ENCODE measurements around the gene C19orf18. TPM values are rescaled to one million over a fixed set of nuclear protein-coding genes. Genes with fewer than 3 reads are reported as not detected.

Gene C19orf18
- total RNA-seq, 1 donor from 2014 or later: not detected

DNA sequence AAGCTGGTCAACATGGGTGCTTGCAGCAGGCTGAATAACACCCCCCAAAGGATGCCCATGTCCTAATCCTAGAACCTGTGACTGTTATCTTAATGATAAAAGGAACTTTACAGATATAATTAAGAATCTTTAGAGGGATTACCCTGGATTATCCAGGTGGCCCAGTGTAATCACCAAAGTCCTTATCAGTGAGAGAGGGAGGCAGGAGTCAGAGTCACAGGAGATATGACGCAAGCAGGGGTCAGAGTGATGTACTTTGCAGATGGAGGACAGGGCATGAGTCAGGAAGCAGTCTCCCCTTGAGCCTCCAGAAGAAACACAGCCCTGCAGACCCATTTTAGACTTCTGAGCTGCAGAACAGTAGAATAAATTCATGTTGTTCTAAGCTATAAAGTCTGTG is 18.5 kb upstream of the C19orf18 start:
- Mint-ChIP-seq H3K27ac (no peak overlapping the region), H3K36me3 (peaks cover 84% of the 10 kb centered on the region), H3K9me3 (peaks cover 87% of the 10 kb centered on the region), H3K27me3 (ENCODE audit: insufficient read depth, low read depth) (peaks cover 9% of the 10 kb centered on the region), H3K4me1 (no peaks in the 10 kb centered on the region), H3K4me3 (no peak overlapping the region)
- Histone ChIP-seq H3F3A (ENCODE audit: low read depth) (no peaks in the 10 kb centered on the region), H3K27ac (no peak overlapping the region), H3K4me3 (no peak overlapping the region), H3K9me3 (ENCODE audit: low read depth) (peaks cover 5% of the 10 kb centered on the region), H3K27me3 (no peaks in the 10 kb centered on the region), H3K9ac (no peak overlapping the region), H3K4me2 (no peak overlapping the region), H3K4me1 (no peaks in the 10 kb centered on the region), H3K36me3 (peaks cover 61% of the 10 kb centered on the region), H4K20me1 (ENCODE audit: low read depth) (no peaks in the 10 kb centered on the region), H2AFZ (replicated peaks) (no peak overlapping the region), H3K79me2 (ENCODE audit: low read depth) (peaks cover 2% of the 10 kb centered on the region)
- TF ChIP-seq EZH2phosphoT487 (IDR thresholded peaks at IDR 0.05): no peak
- TF ChIP-seq, protein P1, sequence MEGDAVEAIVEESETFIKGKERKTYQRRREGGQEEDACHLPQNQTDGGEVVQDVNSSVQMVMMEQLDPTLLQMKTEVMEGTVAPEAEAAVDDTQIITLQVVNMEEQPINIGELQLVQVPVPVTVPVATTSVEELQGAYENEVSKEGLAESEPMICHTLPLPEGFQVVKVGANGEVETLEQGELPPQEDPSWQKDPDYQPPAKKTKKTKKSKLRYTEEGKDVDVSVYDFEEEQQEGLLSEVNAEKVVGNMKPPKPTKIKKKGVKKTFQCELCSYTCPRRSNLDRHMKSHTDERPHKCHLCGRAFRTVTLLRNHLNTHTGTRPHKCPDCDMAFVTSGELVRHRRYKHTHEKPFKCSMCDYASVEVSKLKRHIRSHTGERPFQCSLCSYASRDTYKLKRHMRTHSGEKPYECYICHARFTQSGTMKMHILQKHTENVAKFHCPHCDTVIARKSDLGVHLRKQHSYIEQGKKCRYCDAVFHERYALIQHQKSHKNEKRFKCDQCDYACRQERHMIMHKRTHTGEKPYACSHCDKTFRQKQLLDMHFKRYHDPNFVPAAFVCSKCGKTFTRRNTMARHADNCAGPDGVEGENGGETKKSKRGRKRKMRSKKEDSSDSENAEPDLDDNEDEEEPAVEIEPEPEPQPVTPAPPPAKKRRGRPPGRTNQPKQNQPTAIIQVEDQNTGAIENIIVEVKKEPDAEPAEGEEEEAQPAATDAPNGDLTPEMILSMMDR (IDR thresholded peaks at IDR 0.05): no peak
- TF ChIP-seq EZH2 (IDR thresholded peaks at IDR 0.05): no peak
- no peak for DNase-seq (ENCODE audit: low spot score)

DNA sequence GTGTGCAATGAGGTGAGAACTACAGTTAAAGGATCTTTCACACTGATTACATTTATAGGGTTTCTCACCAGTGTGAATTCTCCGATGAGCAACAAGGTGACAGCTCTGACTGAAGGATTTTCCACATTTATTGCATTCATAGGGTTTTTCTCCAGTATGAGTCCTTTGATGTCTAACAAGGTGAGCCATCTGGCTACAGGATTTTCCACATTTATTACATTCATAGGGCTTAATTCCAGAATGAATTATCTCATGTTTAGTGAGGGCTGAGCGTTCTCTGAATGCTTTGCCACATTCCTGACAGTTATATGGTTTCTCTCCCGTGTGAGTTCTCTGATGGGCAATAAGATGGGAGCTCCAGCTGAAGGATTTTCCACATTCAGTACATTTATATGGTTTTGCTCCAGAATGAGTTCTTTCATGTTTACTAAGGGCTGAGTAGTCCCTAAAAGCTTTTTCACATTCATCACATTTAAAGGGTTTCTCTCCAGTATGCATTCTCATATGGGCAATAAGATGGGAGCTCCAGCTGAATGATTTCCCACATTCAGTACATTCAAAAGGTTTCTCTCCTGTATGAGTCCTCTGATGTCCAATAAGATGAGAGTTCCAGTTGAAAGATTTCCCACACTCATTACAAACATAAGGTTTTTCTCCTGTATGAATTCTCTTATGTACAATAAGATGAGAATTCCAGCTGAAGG is 4.4 kb upstream of the C19orf18 start:
- no peak overlapping the region for H3K9ac ChIP-seq
- peak overlapping the region; percentile 17 for H3K4me3 ChIP-seq
- no peak overlapping the region for H3K27ac Mint-ChIP-seq
- H3K4me1 ChIP-seq: no peaks in the 10 kb centered on the region
- peaks cover 11% of the 10 kb centered on the region for H3K27me3 Mint-ChIP-seq (ENCODE audit: insufficient read depth, low read depth)
- TF ChIP-seq EZH2phosphoT487 (IDR thresholded peaks at IDR 0.05) (no peak), EZH2 (IDR thresholded peaks at IDR 0.05) (no peak)
- TF ChIP-seq, protein P1 (IDR thresholded peaks at IDR 0.05): no peak
- H3K27me3 ChIP-seq: no peaks in the 10 kb centered on the region
- no peaks in the 10 kb centered on the region for H3K4me1 Mint-ChIP-seq
- peaks cover 83% of the 10 kb centered on the region for H3K9me3 ChIP-seq (ENCODE audit: low read depth)
- no peak for DNase-seq (ENCODE audit: low spot score)
- no peak overlapping the region for H3K4me3 Mint-ChIP-seq
- H3K79me2 ChIP-seq (ENCODE audit: low read depth): peaks cover 3% of the 10 kb centered on the region
- H3F3A ChIP-seq (ENCODE audit: low read depth): peaks cover 16% of the 10 kb centered on the region
- H3K4me2 ChIP-seq: no peak overlapping the region
- no peak overlapping the region for H3K27ac ChIP-seq
- peaks cover 96% of the 10 kb centered on the region for H3K9me3 Mint-ChIP-seq
- peaks cover 93% of the 10 kb centered on the region for H3K36me3 Mint-ChIP-seq
- H2AFZ ChIP-seq (replicated peaks): no peak overlapping the region
- H4K20me1 ChIP-seq (ENCODE audit: low read depth): no peaks in the 10 kb centered on the region
- H3K36me3 ChIP-seq: peaks cover 76% of the 10 kb centered on the region

DNA sequence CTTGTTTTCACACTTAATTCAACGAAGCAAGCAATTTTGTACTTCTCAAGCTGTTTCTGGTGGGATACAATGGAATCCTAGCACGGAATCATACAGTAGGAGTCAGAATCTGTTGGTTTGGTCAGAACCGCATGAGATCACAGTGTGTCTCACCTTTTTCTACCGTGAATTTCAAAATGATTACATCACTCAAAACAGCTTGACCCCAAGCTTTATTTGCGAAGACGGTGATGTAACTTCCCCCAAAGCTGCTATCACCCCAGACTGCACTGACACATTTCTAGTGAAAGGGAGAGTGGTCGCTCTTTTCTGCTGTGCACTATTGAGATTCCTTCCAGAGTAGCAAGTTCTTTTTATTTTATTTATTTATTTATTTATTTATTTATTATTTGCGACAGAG is 9.6 kb downstream of the C19orf18 start:
- Histone ChIP-seq H3K27ac (no peak overlapping the region), H3K79me2 (ENCODE audit: low read depth) (no peaks in the 10 kb centered on the region), H3K27me3 (no peaks in the 10 kb centered on the region), H4K20me1 (ENCODE audit: low read depth) (no peaks in the 10 kb centered on the region), H3K9me3 (ENCODE audit: low read depth) (peaks cover 8% of the 10 kb centered on the region), H3K4me3 (no peak overlapping the region), H3K4me1 (no peaks in the 10 kb centered on the region), H3K9ac (no peak overlapping the region), H3K4me2 (no peak overlapping the region), H3F3A (ENCODE audit: low read depth) (no peaks in the 10 kb centered on the region), H3K36me3 (no peaks in the 10 kb centered on the region), H2AFZ (replicated peaks) (no peak overlapping the region)
- H3K27ac Mint-ChIP-seq: no peak overlapping the region
- TF ChIP-seq, protein P1 (IDR thresholded peaks at IDR 0.05): no peak
- no peak for TF ChIP-seq EZH2phosphoT487 (IDR thresholded peaks at IDR 0.05)
- TF ChIP-seq EZH2 (IDR thresholded peaks at IDR 0.05): no peak
- peaks cover 58% of the 10 kb centered on the region for H3K9me3 Mint-ChIP-seq
- no peak for DNase-seq (ENCODE audit: low spot score)
- H3K36me3 Mint-ChIP-seq: peaks cover 9% of the 10 kb centered on the region
- H3K4me3 Mint-ChIP-seq: no peak overlapping the region
- H3K4me1 Mint-ChIP-seq: no peaks in the 10 kb centered on the region
- no peaks in the 10 kb centered on the region for H3K27me3 Mint-ChIP-seq (ENCODE audit: insufficient read depth, low read depth)
